HepG2 (cell line): Measurements from ENCODE around the gene RBCK1. TPM values are rescaled to one million over a fixed set of nuclear protein-coding genes. Genes with fewer than 3 reads are reported as not detected.

Experiments used
- ARID2 ChIP-seq: sonication (generic); formaldehyde crosslinking; IDR thresholded peaks from 2 replicates; pipeline ENCODE4 v1.8.1; 2022; ENCODE audit warnings: mild to moderate bottlenecking, missing genetic modification reagents, borderline replicate concordance
- BRCA1 ChIP-seq: sonication (generic); formaldehyde crosslinking; IDR thresholded peaks from 2 replicates; pipeline ENCODE4 v1.4.0; 2020; ENCODE audit warnings: missing genetic modification reagents
- CEBPG ChIP-seq: IDR thresholded peaks from 2 replicates; pipeline ENCODE4 v1.6.1; 2016
- ISL2 ChIP-seq: sonication (generic); formaldehyde crosslinking; IDR thresholded peaks from 2 replicates; pipeline ENCODE4 v1.5.0; 2020; ENCODE audit warnings: missing genetic modification reagents
- JUNB ChIP-seq: sonication (generic); formaldehyde crosslinking; IDR thresholded peaks from 2 replicates; pipeline ENCODE4 v1.8.0; 2022; ENCODE audit warnings: missing genetic modification reagents, mild to moderate bottlenecking, borderline replicate concordance
- MIER2 ChIP-seq: IDR thresholded peaks from 2 replicates; pipeline ENCODE4 v1.6.1; 2016; ENCODE audit warnings: missing biosample characterization, missing genetic modification reagents
- NFIC ChIP-seq: IDR thresholded peaks from 2 replicates; pipeline ENCODE4 v1.6.1; 2012; ENCODE audit warnings: mild to moderate bottlenecking, low read length, inconsistent platforms
- NR2F2 ChIP-seq: IDR thresholded peaks from 2 replicates; pipeline ENCODE4 v1.6.1; 2012; ENCODE audit warnings: low read depth, inconsistent platforms, borderline replicate concordance
- POLR2AphosphoS5 ChIP-seq: IDR thresholded peaks from 2 replicates; pipeline ENCODE4 v1.6.1; 2012; ENCODE audit warnings: low read depth, low read length
- SKI ChIP-seq: fragments of 450-650 bp; IDR thresholded peaks from one replicate; pipeline ENCODE4 v1.6.1; 2018; ENCODE audit warnings: mild to moderate bottlenecking; ENCODE audit not compliant: partially characterized antibody
- ZBTB3 ChIP-seq: sonication (generic); formaldehyde crosslinking; IDR thresholded peaks from 2 replicates; pipeline ENCODE4 v1.4.0; 2020; ENCODE audit warnings: low read depth, mild to moderate bottlenecking, moderate library complexity, missing genetic modification reagents, borderline replicate concordance
- ZNF12 ChIP-seq: sonication (generic); formaldehyde crosslinking; IDR thresholded peaks from 2 replicates; pipeline ENCODE4 v1.5.0; 2020; ENCODE audit warnings: missing genetic modification reagents
- ZNF224 ChIP-seq: sonication (generic); formaldehyde crosslinking; IDR thresholded peaks from 2 replicates; pipeline ENCODE4 v1.5.0; 2020; ENCODE audit warnings: mild to moderate bottlenecking, missing genetic modification reagents
- ZNF598 ChIP-seq: sonication (generic); formaldehyde crosslinking; IDR thresholded peaks from 2 replicates; pipeline ENCODE4 v1.5.1; 2020; ENCODE audit warnings: mild to moderate bottlenecking, missing genetic modification reagents, borderline replicate concordance
- ZSCAN9 ChIP-seq: IDR thresholded peaks from 2 replicates; pipeline ENCODE4 v1.6.1; 2016; ENCODE audit warnings: borderline replicate concordance
- polyA plus RNA-seq, 8 experiments: library from polyadenylated mRNA; depleted of rRNA in 3 of 8; stranded (reverse) in 7 of 8; unstranded in 1 of 8; fragments of >200 nt; fragmentation: Illumina TruSeq in 4 of 8; extraction: Trizol in 4 of 8; gene quantifications; 2 replicates each; pipeline versions ENCODE4 v1.2.1 to v1.2.3, GENCODE V29; 2011 to 2016; ENCODE audit warnings: low read depth in 4 of 8, missing spikeins in 1 of 8, mixed read lengths in 1 of 8; ENCODE audit not compliant: insufficient read depth in 1 of 8
- total RNA-seq, 5 experiments: library from RNA; depleted of rRNA; stranded (reverse); fragments of >200 nt; fragmentation: Illumina TruSeq; extraction: Trizol; gene quantifications; 2 replicates each; pipeline ENCODE4 v1.2.3, GENCODE V29; 2016; ENCODE audit warnings: low read depth in 1 of 5
- TF ChIP-seq, protein P1 (sequence below), 2 experiments: sonication (generic) in 1 of 2; formaldehyde crosslinking in 1 of 2; IDR thresholded peaks; 2 replicates each; pipeline versions ENCODE4 v1.6.1 to v1.9.0; 2014 to 2022; ENCODE audit warnings: antibody characterized with exemption in 1 of 2, borderline replicate concordance in 1 of 2, inconsistent platforms in 1 of 2, low read depth in 1 of 2, missing genetic modification reagents in 1 of 2
- TF ChIP-seq, protein P2 (sequence below): sonication (generic); formaldehyde crosslinking; IDR thresholded peaks from 2 replicates; pipeline ENCODE4 v1.5.0; 2020; ENCODE audit warnings: mild to moderate bottlenecking, missing genetic modification reagents, borderline replicate concordance
- TF ChIP-seq, protein P3 (sequence below): sonication (generic); formaldehyde crosslinking; IDR thresholded peaks from 2 replicates; pipeline ENCODE4 v1.5.0; 2020; ENCODE audit warnings: mild to moderate bottlenecking, missing genetic modification reagents

RBCK1 gene
- total and polyA plus RNA-seq, 2 of the 13 experiments (the other 11 are each of a cell fraction or from before 2014, with no cell fraction given): 149 to 215 TPM

DNA sequence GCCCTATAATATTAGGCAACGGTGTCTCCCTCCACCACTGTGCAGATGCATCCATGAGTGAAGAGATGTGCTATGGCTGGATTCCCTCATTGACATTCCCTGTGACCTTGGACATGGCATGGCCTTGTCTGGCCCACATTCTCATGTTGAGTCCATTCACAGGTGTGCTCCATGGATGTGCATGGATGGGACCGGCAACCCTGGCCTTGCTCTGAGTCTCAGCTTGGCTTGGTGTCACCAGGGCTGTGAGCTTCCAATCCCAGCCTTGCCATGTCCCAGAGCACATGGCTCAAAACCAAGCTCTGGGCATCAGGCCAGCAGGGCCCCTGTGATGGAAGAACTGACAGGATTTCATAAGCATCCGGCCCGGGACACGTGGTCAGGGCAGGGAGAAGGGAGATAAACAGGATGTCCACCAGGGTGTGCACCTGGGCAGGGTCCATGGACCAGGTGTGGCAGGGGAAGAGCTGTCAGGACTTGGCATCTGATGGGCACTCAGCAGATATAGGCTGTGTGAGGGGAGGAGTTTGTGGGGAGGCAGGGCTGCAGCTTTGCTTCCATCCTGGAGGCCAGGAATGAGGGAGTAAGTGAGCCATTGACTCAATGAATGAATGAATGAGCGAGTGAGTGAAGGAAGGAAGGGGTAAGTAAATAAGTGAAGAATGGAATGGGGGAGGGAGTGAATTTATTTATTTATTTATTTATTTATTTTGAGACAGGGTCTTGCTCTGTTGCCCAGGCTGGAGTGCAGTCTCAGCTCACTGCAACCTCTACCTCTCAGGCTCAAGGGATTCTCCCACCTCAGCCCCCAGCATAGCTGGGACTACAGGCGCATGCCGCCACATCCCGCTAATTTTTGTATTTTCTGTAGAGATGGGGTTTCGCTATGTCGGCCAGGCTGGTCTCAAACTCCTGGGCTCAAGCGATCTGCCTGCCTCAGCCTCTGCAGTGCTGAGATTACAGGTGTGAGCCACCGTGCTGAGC is 45.5 kb upstream of the RBCK1 start (continued):
- TF ChIP-seq, protein P1, sequence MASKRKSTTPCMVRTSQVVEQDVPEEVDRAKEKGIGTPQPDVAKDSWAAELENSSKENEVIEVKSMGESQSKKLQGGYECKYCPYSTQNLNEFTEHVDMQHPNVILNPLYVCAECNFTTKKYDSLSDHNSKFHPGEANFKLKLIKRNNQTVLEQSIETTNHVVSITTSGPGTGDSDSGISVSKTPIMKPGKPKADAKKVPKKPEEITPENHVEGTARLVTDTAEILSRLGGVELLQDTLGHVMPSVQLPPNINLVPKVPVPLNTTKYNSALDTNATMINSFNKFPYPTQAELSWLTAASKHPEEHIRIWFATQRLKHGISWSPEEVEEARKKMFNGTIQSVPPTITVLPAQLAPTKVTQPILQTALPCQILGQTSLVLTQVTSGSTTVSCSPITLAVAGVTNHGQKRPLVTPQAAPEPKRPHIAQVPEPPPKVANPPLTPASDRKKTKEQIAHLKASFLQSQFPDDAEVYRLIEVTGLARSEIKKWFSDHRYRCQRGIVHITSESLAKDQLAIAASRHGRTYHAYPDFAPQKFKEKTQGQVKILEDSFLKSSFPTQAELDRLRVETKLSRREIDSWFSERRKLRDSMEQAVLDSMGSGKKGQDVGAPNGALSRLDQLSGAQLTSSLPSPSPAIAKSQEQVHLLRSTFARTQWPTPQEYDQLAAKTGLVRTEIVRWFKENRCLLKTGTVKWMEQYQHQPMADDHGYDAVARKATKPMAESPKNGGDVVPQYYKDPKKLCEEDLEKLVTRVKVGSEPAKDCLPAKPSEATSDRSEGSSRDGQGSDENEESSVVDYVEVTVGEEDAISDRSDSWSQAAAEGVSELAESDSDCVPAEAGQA (IDR thresholded peaks at IDR 0.05; ENCODE audit: low read depth): peak; percentile 86
- TF ChIP-seq, protein P1 (CRISPR knock-in tag; IDR thresholded peaks at IDR 0.05; ENCODE audit: borderline replicate concordance): no peak
- peak; percentile 69 for TF ChIP-seq JUNB
- TF ChIP-seq, protein P2, sequence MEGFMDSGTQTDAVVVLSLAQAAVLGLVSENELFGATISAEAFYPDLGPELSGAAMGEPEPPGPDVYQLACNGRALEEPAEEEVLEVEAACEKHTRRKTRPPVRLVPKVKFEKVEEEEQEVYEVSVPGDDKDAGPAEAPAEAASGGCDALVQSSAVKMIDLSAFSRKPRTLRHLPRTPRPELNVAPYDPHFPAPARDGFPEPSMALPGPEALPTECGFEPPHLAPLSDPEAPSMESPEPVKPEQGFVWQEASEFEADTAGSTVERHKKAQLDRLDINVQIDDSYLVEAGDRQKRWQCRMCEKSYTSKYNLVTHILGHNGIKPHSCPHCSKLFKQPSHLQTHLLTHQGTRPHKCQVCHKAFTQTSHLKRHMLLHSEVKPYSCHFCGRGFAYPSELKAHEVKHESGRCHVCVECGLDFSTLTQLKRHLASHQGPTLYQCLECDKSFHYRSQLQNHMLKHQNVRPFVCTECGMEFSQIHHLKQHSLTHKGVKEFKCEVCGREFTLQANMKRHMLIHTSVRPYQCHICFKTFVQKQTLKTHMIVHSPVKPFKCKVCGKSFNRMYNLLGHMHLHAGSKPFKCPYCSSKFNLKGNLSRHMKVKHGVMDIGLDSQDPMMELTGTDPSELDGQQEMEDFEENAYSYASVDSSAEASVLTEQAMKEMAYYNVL: peak; percentile 98
- peak; percentile 93 for TF ChIP-seq MIER2 (CRISPR knock-in tag)
- peak; percentile 94 for TF ChIP-seq ZNF12 (CRISPR knock-in tag)
- TF ChIP-seq ZBTB3: peak; percentile 92; the same call in 1 of the 2 replicates
- TF ChIP-seq SKI: peak; percentile 95
- TF ChIP-seq ISL2: peak; percentile 81
- peak; percentile 100 for TF ChIP-seq ZSCAN9 (CRISPR knock-in tag)
- 0 out of 2 replicates have a peak, but pooled peaks have one; percentile 19 for TF ChIP-seq POLR2AphosphoS5
- no peak for TF ChIP-seq NR2F2
- peak; percentile 99 for TF ChIP-seq ZNF598
- no peak; the same call in 1 of the 2 replicates for TF ChIP-seq ARID2 (CRISPR knock-in tag)
- TF ChIP-seq NFIC: peak; percentile 89
- no peak; the same call in 1 of the 2 replicates for TF ChIP-seq BRCA1 (CRISPR knock-in tag)
- TF ChIP-seq, protein P3, sequence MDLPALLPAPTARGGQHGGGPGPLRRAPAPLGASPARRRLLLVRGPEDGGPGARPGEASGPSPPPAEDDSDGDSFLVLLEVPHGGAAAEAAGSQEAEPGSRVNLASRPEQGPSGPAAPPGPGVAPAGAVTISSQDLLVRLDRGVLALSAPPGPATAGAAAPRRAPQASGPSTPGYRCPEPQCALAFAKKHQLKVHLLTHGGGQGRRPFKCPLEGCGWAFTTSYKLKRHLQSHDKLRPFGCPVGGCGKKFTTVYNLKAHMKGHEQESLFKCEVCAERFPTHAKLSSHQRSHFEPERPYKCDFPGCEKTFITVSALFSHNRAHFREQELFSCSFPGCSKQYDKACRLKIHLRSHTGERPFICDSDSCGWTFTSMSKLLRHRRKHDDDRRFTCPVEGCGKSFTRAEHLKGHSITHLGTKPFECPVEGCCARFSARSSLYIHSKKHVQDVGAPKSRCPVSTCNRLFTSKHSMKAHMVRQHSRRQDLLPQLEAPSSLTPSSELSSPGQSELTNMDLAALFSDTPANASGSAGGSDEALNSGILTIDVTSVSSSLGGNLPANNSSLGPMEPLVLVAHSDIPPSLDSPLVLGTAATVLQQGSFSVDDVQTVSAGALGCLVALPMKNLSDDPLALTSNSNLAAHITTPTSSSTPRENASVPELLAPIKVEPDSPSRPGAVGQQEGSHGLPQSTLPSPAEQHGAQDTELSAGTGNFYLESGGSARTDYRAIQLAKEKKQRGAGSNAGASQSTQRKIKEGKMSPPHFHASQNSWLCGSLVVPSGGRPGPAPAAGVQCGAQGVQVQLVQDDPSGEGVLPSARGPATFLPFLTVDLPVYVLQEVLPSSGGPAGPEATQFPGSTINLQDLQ (CRISPR knock-in tag): peak; percentile 75; the same call in 1 of the 2 replicates
- TF ChIP-seq CEBPG (CRISPR knock-in tag): peak; percentile 100
- TF ChIP-seq ZNF224 (CRISPR knock-in tag): peak; percentile 97
